ENCODE data around the gene TROAP.
"Not testable (repeated sequence)": the region's sequence is repeated elsewhere in the genome, so short reads cannot be mapped to it uniquely, and the experiment has no call there.

TROAP gene

GRCh38 chr12:49317118-49317517 lies 5.9 kb upstream of the TROAP start:
- not testable (repeated sequence) for H3K9ac ChIP-seq (ENCODE audit: low read length); H3K36me3 ChIP-seq (ENCODE audit: control insufficient read depth, insufficient read depth, low read length); H3K4me3 ChIP-seq (ENCODE audit: low read depth, low read length); H3K27ac ChIP-seq (ENCODE audit: low read depth, low read length); H3K9me3 ChIP-seq (ENCODE audit: control insufficient read depth, insufficient read depth, low read depth, low read length); H3K4me1 ChIP-seq (ENCODE audit: control insufficient read depth, insufficient read depth, low read length); H3K27me3 ChIP-seq (ENCODE audit: control insufficient read depth, insufficient read depth, low read length)

DNA sequence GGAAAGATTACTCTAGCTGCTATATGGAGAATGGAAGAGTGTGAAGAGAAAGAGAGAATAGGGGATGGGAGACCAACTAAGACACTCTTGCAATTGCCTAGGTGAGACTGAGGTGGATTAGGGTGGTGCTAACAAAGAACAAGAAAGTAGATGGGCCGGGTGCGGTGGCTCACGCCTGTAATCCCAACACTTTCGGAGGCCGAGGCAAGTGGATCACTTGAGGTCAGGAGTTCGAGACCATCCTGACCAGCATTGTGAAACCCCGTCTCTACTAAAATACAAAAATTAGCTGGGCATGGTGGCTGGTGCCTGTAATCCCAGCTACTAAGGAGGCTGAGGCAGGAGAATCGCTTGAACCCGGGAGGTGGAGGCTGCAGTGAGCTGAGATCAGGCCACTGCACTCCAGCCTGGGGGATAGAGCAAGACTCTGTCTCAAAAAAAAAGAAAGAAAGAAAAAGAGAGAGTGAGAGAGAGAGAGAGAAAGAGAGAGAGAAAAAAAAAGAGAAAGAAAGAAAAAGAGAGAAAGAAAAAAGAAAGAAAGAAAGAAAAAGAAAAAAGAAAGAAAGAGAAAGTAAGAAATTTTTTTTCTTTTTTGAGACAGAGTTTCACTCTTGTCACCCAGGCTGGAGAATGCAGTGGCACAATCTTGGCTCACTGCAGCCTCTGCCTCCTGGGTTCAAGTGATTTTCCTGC lies 2.5 kb upstream of the TROAP start:
- not testable (repeated sequence) for H3K9me3 ChIP-seq (ENCODE audit: control insufficient read depth, insufficient read depth, low read depth, low read length); H3K27ac ChIP-seq (ENCODE audit: low read depth, low read length); H3K36me3 ChIP-seq (ENCODE audit: control insufficient read depth, insufficient read depth, low read length); H3K9ac ChIP-seq (ENCODE audit: low read length); H3K27me3 ChIP-seq (ENCODE audit: control insufficient read depth, insufficient read depth, low read length); H3K4me1 ChIP-seq (ENCODE audit: control insufficient read depth, insufficient read depth, low read length); H3K4me3 ChIP-seq (ENCODE audit: low read depth, low read length)

GRCh38 chr12:49322367-49322707 lies 718 bp upstream of the TROAP start:
- Histone ChIP-seq H3K27me3 (ENCODE audit: control insufficient read depth, insufficient read depth, low read length) (peaks cover 2% of the 10 kb centered on the region; the same call in 1 of the 2 replicates), H3K27ac (ENCODE audit: low read depth, low read length) (peak overlapping the region; percentile 1; the same call in 1 of the 2 replicates), H3K36me3 (ENCODE audit: control insufficient read depth, insufficient read depth, low read length) (peaks cover 24% of the 10 kb centered on the region), H3K9me3 (ENCODE audit: control insufficient read depth, insufficient read depth, low read depth, low read length) (no peaks in the 10 kb centered on the region), H3K4me1 (ENCODE audit: control insufficient read depth, insufficient read depth, low read length) (peaks cover 9% of the 10 kb centered on the region; the same call in 1 of the 2 replicates), H3K9ac (ENCODE audit: low read length) (peak overlapping the region; percentile 77), H3K4me3 (ENCODE audit: low read depth, low read length) (peak overlapping the region; percentile 97)

- H3K4me3 ChIP-seq (ENCODE audit: low read depth, low read length), result peak overlapping the region; percentile 97
- H3K36me3 ChIP-seq (ENCODE audit: control insufficient read depth, insufficient read depth, low read length), result peaks cover 30% of the 10 kb centered on the region
- peak overlapping the region; percentile 96 for H3K9ac ChIP-seq (ENCODE audit: low read length)
- no peaks in the 10 kb centered on the region for H3K9me3 ChIP-seq (ENCODE audit: control insufficient read depth, insufficient read depth, low read depth, low read length)
- H3K4me1 ChIP-seq (ENCODE audit: control insufficient read depth, insufficient read depth, low read length), result peaks cover 9% of the 10 kb centered on the region; the same call in 1 of the 2 replicates
- peaks cover 2% of the 10 kb centered on the region; the same call in 1 of the 2 replicates for H3K27me3 ChIP-seq (ENCODE audit: control insufficient read depth, insufficient read depth, low read length)
- peak overlapping the region; percentile 49; the same call in 1 of the 2 replicates for H3K27ac ChIP-seq (ENCODE audit: low read depth, low read length)
Observed at GRCh38 chr12:49323524-49324097, 556 bp downstream of the TROAP start.

DNA sequence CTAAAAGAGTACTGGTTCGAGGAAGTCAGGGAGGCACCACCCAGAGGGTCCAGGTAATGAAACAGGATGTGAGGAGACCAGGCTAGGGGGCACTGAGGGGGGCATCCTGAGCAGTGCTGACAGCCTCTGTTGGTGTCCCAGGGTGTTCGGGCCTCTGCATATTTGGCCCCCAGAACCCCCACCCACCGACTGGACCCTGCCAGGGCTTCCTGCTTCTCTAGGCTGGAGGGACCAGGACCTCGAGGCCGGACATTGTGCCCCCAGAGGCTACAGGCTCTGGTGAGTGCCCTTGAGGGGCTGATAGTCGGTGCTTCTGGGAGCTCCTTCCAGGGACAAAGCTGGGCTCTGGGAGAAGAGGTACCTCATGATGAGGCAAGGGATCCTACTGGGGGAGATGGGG lies 2.6 kb downstream of the TROAP start:
- no peak overlapping the region for H3K27ac ChIP-seq (ENCODE audit: low read depth, low read length)
- H3K36me3 ChIP-seq (ENCODE audit: control insufficient read depth, insufficient read depth, low read length), result peaks cover 48% of the 10 kb centered on the region
- H3K9me3 ChIP-seq (ENCODE audit: control insufficient read depth, insufficient read depth, low read depth, low read length), result no peaks in the 10 kb centered on the region
- H3K27me3 ChIP-seq (ENCODE audit: control insufficient read depth, insufficient read depth, low read length), result no peaks in the 10 kb centered on the region
- peaks cover 9% of the 10 kb centered on the region; the same call in 1 of the 2 replicates for H3K4me1 ChIP-seq (ENCODE audit: control insufficient read depth, insufficient read depth, low read length)
- H3K9ac ChIP-seq (ENCODE audit: low read length), result no peak overlapping the region
- no peak overlapping the region for H3K4me3 ChIP-seq (ENCODE audit: low read depth, low read length)

DNA sequence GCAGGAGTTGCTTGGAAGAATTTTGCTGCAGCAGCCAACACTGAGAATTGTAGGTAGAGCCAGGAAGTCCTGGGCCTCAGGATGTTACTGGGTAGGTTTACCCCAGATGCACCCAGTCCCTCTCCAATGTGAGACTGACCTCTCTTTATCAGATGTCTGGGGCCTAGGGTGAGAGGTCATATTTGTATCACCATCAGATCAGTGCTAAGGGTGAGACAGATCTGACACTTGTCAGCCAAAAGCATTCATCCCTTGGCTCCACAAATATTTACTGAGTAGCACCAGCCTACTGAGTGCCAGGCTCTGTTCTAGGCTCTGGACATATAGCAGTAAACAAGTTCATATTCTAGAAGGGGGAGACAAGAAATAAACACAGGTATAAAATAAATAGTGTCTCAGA lies 4.3 kb downstream of the TROAP start:
- Histone ChIP-seq H3K27me3 (ENCODE audit: control insufficient read depth, insufficient read depth, low read length) (peaks cover 7% of the 10 kb centered on the region), H3K9me3 (ENCODE audit: control insufficient read depth, insufficient read depth, low read depth, low read length) (no peaks in the 10 kb centered on the region), H3K9ac (ENCODE audit: low read length) (no peak overlapping the region), H3K4me3 (ENCODE audit: low read depth, low read length) (no peak overlapping the region), H3K27ac (ENCODE audit: low read depth, low read length) (no peak overlapping the region), H3K4me1 (ENCODE audit: control insufficient read depth, insufficient read depth, low read length) (peaks cover 4% of the 10 kb centered on the region; the same call in 1 of the 2 replicates), H3K36me3 (ENCODE audit: control insufficient read depth, insufficient read depth, low read length) (peaks cover 54% of the 10 kb centered on the region)

DNA sequence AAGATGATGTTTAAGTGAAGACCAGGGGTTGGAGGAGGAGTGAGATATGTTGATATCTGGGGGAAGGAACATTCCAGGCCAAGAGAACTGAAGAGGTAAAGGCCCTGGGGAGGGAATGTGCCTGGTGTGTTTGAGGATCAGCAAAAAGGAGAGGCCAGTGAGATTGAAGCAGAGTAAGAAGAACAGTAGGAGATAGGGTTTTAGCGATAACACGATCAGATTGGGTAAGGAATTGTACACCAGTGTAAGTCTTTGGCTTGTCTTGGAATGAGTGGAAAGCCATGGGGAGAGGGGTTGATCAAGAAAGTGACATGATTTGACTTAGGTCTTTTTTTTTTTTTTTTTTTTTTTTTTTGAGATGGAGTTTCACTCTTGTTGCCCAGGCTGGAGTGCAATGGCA lies 4.8 kb downstream of the TROAP start:
- Histone ChIP-seq H3K9ac (ENCODE audit: low read length) (no peak overlapping the region), H3K4me3 (ENCODE audit: low read depth, low read length) (no peak overlapping the region), H3K36me3 (ENCODE audit: control insufficient read depth, insufficient read depth, low read length) (peaks cover 54% of the 10 kb centered on the region), H3K4me1 (ENCODE audit: control insufficient read depth, insufficient read depth, low read length) (peaks cover 3% of the 10 kb centered on the region; the same call in 1 of the 2 replicates), H3K9me3 (ENCODE audit: control insufficient read depth, insufficient read depth, low read depth, low read length) (no peaks in the 10 kb centered on the region), H3K27me3 (ENCODE audit: control insufficient read depth, insufficient read depth, low read length) (peaks cover 12% of the 10 kb centered on the region), H3K27ac (ENCODE audit: low read depth, low read length) (no peak overlapping the region)

DNA sequence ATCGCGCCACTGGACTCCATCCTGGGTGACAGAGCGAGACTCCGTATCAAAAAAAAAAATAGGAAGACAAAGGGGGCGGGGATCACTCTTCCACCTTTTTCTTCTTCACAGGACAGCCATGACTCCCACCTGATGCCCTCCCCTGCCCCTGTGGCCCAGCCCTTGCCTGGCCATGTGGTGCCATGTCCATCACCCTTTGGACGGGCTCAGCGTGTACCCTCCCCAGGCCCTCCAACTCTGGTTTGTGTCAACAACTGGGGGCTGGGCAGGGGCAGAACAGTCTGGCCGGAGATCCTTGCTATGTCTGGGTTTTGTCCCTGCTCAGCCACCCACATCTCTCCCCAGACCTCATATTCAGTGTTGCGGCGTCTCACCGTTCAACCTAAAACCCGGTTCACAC lies 5.8 kb downstream of the TROAP start:
- no peaks in the 10 kb centered on the region for H3K9me3 ChIP-seq (ENCODE audit: control insufficient read depth, insufficient read depth, low read depth, low read length)
- no peak overlapping the region for H3K4me3 ChIP-seq (ENCODE audit: low read depth, low read length)
- no peak overlapping the region for H3K27ac ChIP-seq (ENCODE audit: low read depth, low read length)
- no peak overlapping the region for H3K9ac ChIP-seq (ENCODE audit: low read length)
- H3K27me3 ChIP-seq (ENCODE audit: control insufficient read depth, insufficient read depth, low read length), result peaks cover 22% of the 10 kb centered on the region
- peaks cover 2% of the 10 kb centered on the region; the same call in 1 of the 2 replicates for H3K4me1 ChIP-seq (ENCODE audit: control insufficient read depth, insufficient read depth, low read length)
- H3K36me3 ChIP-seq (ENCODE audit: control insufficient read depth, insufficient read depth, low read length), result peaks cover 54% of the 10 kb centered on the region

- Histone ChIP-seq H3K27ac (ENCODE audit: low read depth, low read length) (no peak overlapping the region), H3K4me3 (ENCODE audit: low read depth, low read length) (no peak overlapping the region), H3K4me1 (ENCODE audit: control insufficient read depth, insufficient read depth, low read length) (no peaks in the 10 kb centered on the region), H3K9me3 (ENCODE audit: control insufficient read depth, insufficient read depth, low read depth, low read length) (no peaks in the 10 kb centered on the region), H3K9ac (ENCODE audit: low read length) (no peak overlapping the region), H3K36me3 (ENCODE audit: control insufficient read depth, insufficient read depth, low read length) (peaks cover 51% of the 10 kb centered on the region), H3K27me3 (ENCODE audit: control insufficient read depth, insufficient read depth, low read length) (peaks cover 35% of the 10 kb centered on the region)
Observed at GRCh38 chr12:49330032-49330619, 7.1 kb downstream of the TROAP start.

DNA sequence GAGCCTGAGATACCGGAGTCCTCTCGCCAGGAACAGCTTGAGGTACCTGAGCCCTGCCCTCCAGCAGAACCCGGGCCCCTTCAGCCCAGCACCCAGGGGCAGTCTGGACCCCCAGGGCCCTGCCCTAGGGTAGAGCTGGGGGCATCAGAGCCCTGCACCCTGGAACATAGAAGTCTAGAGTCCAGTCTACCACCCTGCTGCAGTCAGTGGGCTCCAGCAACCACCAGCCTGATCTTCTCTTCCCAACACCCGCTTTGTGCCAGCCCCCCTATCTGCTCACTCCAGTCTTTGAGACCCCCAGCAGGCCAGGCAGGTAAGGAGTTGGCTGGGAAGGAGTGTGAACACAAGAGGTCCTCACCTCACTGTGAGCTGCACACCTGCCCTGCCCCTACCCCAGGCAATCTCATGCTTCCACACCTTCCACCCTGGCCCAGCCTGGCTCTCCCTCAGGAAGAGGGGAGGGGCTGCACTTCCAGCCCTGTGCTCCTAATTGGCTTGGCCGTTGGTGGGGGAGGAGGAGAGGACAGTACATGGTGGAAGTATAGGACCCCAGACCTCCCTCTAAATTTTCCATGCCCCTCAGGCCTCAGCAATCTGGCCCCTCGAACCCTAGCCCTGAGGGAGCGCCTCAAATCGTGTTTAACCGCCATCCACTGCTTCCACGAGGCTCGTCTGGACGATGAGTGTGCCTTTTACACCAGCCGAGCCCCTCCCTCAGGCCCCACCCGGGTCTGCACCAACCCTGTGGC lies 7.8 kb downstream of the TROAP start:
- peaks cover 42% of the 10 kb centered on the region for H3K27me3 ChIP-seq (ENCODE audit: control insufficient read depth, insufficient read depth, low read length)
- no peak overlapping the region for H3K9ac ChIP-seq (ENCODE audit: low read length)

More for the DNA sequence above, 7.8 kb downstream of the TROAP start:
- H3K36me3 ChIP-seq (ENCODE audit: control insufficient read depth, insufficient read depth, low read length), result peaks cover 45% of the 10 kb centered on the region
- H3K27ac ChIP-seq (ENCODE audit: low read depth, low read length), result no peak overlapping the region
- H3K4me1 ChIP-seq (ENCODE audit: control insufficient read depth, insufficient read depth, low read length), result no peaks in the 10 kb centered on the region
- no peak overlapping the region for H3K4me3 ChIP-seq (ENCODE audit: low read depth, low read length)
- no peaks in the 10 kb centered on the region for H3K9me3 ChIP-seq (ENCODE audit: control insufficient read depth, insufficient read depth, low read depth, low read length)
